Stomach (tissue), 4 donors: ENCODE data around the gene ARHGAP26.

Experiments
- POLR2A ChIP-seq, 4 donors: fragments of 450-650 bp; IDR thresholded peaks; one replicate each; pipeline ENCODE4 v1.6.1; 2016; ENCODE audit warnings: antibody characterized with exemption in 4 of 4, control low read depth in 2 of 4, mild to moderate bottlenecking in 1 of 4, moderate library complexity in 1 of 4
- POLR2AphosphoS5 ChIP-seq, 3 donors: sonication (generic); formaldehyde crosslinking; IDR thresholded peaks; one replicate each; pipeline ENCODE4 v1.6.1; 2016; ENCODE audit warnings: antibody characterized with exemption in 3 of 3
- TF ChIP-seq, protein P1 (sequence below), 7 experiments: fragments of 450-650 bp in 4 of 7; fragments of 200-600 bp in 3 of 7; sonication (generic) in 3 of 7; IDR thresholded peaks; one replicate each; pipeline ENCODE4 v1.5.1; 2016 to 2019; ENCODE audit warnings: antibody characterized with exemption in 7 of 7, control low read depth in 2 of 7, mild to moderate bottlenecking in 1 of 7

DNA sequence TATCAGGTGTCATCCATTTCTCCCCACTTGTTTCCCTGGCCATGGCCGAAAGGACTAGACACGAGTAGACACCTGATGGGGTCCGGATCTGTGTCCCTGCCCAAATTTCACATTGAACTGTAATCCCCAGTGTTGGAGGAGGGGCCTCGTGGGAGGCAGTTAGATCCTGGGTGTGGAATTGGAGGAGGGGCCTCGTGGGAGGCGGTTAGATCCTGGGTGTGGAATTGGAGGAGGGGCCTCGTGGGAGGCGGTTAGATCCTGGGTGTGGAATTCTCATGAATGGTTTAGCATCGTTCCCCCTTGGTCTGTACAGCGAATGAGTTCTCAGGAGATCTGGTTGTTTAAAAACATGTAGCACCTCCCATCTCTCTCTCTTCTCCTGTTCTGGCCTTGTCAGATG is 467.5 kb downstream of the ARHGAP26 start:
- TF ChIP-seq, protein P1, sequence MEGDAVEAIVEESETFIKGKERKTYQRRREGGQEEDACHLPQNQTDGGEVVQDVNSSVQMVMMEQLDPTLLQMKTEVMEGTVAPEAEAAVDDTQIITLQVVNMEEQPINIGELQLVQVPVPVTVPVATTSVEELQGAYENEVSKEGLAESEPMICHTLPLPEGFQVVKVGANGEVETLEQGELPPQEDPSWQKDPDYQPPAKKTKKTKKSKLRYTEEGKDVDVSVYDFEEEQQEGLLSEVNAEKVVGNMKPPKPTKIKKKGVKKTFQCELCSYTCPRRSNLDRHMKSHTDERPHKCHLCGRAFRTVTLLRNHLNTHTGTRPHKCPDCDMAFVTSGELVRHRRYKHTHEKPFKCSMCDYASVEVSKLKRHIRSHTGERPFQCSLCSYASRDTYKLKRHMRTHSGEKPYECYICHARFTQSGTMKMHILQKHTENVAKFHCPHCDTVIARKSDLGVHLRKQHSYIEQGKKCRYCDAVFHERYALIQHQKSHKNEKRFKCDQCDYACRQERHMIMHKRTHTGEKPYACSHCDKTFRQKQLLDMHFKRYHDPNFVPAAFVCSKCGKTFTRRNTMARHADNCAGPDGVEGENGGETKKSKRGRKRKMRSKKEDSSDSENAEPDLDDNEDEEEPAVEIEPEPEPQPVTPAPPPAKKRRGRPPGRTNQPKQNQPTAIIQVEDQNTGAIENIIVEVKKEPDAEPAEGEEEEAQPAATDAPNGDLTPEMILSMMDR (IDR thresholded peaks at IDR 0.05): no peak
- TF ChIP-seq POLR2A (IDR thresholded peaks at IDR 0.05): no peak
- TF ChIP-seq POLR2AphosphoS5 (IDR thresholded peaks at IDR 0.05): no peak
